HG03575 (cell line): ENCODE results near the gene ECEL1.

Experiments
- ATAC-seq: cut with Tn5 transposase; IDR thresholded peaks from one replicate; pipeline ENCODE4 v1.9.1; 2021; ENCODE audit not compliant: unreplicated experiment, insufficient number of reproducible peaks, low FRiP score; ENCODE audit errors: extremely low read depth

Gene ECEL1

GRCh38 chr2:232523682-232524597, 36.3 kb upstream of the ECEL1 start:
- no peak for ATAC-seq

- no peak for ATAC-seq
Observed at GRCh38 chr2:232523402-232523681, 35.7 kb upstream of the ECEL1 start.

GRCh38 chr2:232522623-232523401, 35.2 kb upstream of the ECEL1 start:
- no peak for ATAC-seq

- ATAC-seq: no peak
Observed at GRCh38 chr2:232521959-232522622, 34.5 kb upstream of the ECEL1 start.

- no peak for ATAC-seq
Observed at GRCh38 chr2:232521098-232521497, 33.5 kb upstream of the ECEL1 start.

- no peak for ATAC-seq
Observed at GRCh38 chr2:232520489-232520888, 32.9 kb upstream of the ECEL1 start.

GRCh38 chr2:232519581-232520438, 32.2 kb upstream of the ECEL1 start, which contains the start of gene PRSS56:
PRSS56 (plus strand) TSS chr2:232520388; CDS start chr2:232520599, 211 bp downstream.
- no peak for ATAC-seq

- ATAC-seq: no peak
Observed at GRCh38 chr2:232518844-232519243, 31.2 kb upstream of the ECEL1 start.

GRCh38 chr2:232516551-232516950, 28.9 kb upstream of the ECEL1 start:
- ATAC-seq: no peak

- no peak for ATAC-seq
Observed at GRCh38 chr2:232515639-232516038, 28.0 kb upstream of the ECEL1 start.

- ATAC-seq: no peak
Observed at GRCh38 chr2:232513353-232513752, 25.7 kb upstream of the ECEL1 start.

- no peak for ATAC-seq
Observed at GRCh38 chr2:232512602-232513001, 25.0 kb upstream of the ECEL1 start.

- ATAC-seq: no peak
Observed at GRCh38 chr2:232511336-232511890, 23.8 kb upstream of the ECEL1 start.

- no peak for ATAC-seq
Observed at GRCh38 chr2:232508251-232508650, 20.6 kb upstream of the ECEL1 start.

GRCh38 chr2:232506709-232507108, 19.1 kb upstream of the ECEL1 start:
- no peak for ATAC-seq

- no peak for ATAC-seq
Observed at GRCh38 chr2:232505856-232506255, 18.2 kb upstream of the ECEL1 start.

GRCh38 chr2:232504438-232504837, 16.8 kb upstream of the ECEL1 start:
- ATAC-seq: no peak

GRCh38 chr2:232503809-232504323, 16.2 kb upstream of the ECEL1 start:
- ATAC-seq: no peak
